ENCODE data around the gene BNIPL. TPM values are rescaled to one million over a fixed set of nuclear protein-coding genes. Genes with fewer than 3 reads are reported as not detected.

BNIPL gene
- total RNA-seq, 2 experiments from 2014 or later: 0.52 to 0.54 TPM

Other genes starting within 250 kb of the BNIPL start
- gene CTSK, start 228.3 kb upstream of the BNIPL start, total RNA-seq: 1 to 10 TPM; 2.4 to 2.6 TPM
- gene ARNT, start 160.0 kb upstream of the BNIPL start, total RNA-seq: 10 to 100 TPM; 38.5 to 39.2 TPM
- gene CTXND2, start 149.4 kb upstream of the BNIPL start, total RNA-seq: not detected
- gene SETDB1, start 110.2 kb upstream of the BNIPL start, total RNA-seq: 10 to 100 TPM; 40.4 to 51.1 TPM
- 100 to 1,000 TPM; 160 to 166 TPM for gene CERS2, start 61.8 kb upstream of the BNIPL start, total RNA-seq
- gene ANXA9, start 54.3 kb upstream of the BNIPL start, total RNA-seq: not detected
- 10 to 100 TPM in 1 of 2 experiments, 1 to 10 TPM in 1; 9.4 to 11.6 TPM for gene MINDY1, start 29.7 kb upstream of the BNIPL start, total RNA-seq
- 10 to 100 TPM; 13.0 to 14.4 TPM for gene PRUNE1, start 28.1 kb upstream of the BNIPL start, total RNA-seq
- 1 to 10 TPM; 1.1 to 1.2 TPM for gene C1orf56, start 11.2 kb downstream of the BNIPL start, total RNA-seq
- 100 to 1,000 TPM; 128 TPM for gene CDC42SE1, start 23.0 kb downstream of the BNIPL start, total RNA-seq
- gene MLLT11, start 23.8 kb downstream of the BNIPL start, total RNA-seq: 1 to 10 TPM; 4.9 to 5.0 TPM
- gene GABPB2, start 34.2 kb downstream of the BNIPL start, total RNA-seq: 10 to 100 TPM; 17.9 to 19.1 TPM
- gene SEMA6C, start 110.0 kb downstream of the BNIPL start, total RNA-seq: 1 to 10 TPM; 1.4 to 4.1 TPM
- gene TNFAIP8L2, start 120.1 kb downstream of the BNIPL start, total RNA-seq: 10 to 100 TPM; 22.2 to 22.3 TPM
- 1 to 10 TPM; 3.5 TPM for gene LYSMD1, start 129.3 kb downstream of the BNIPL start, total RNA-seq
- gene SCNM1, start 129.6 kb downstream of the BNIPL start, total RNA-seq: 10 to 100 TPM; 80.9 to 81.9 TPM
- 1 to 10 TPM; 2.3 to 2.5 TPM for gene TMOD4, start 139.4 kb downstream of the BNIPL start, total RNA-seq
- gene VPS72, start 153.6 kb downstream of the BNIPL start, total RNA-seq: 10 to 100 TPM; 66.4 to 79.1 TPM
- gene PIP5K1A, start 162.0 kb downstream of the BNIPL start, total RNA-seq: 10 to 100 TPM; 70.0 to 72.3 TPM
- 100 to 1,000 TPM; 217 to 249 TPM for gene PSMD4, start 218.1 kb downstream of the BNIPL start, total RNA-seq
- 10 to 100 TPM; 27.0 to 29.9 TPM for gene ZNF687, start 245.7 kb downstream of the BNIPL start, total RNA-seq